Ovary (tissue), 3 donors: Measurements from ENCODE around the gene ABTB2.

Experiments used
- EP300 ChIP-seq: sonication (generic); formaldehyde crosslinking; IDR thresholded peaks from one replicate; pipeline ENCODE4 v1.6.1; 2017; ENCODE audit warnings: antibody characterized with exemption
- POLR2A ChIP-seq: fragments of 450-650 bp; IDR thresholded peaks from one replicate; pipeline ENCODE4 v1.6.1; 2017; ENCODE audit warnings: antibody characterized with exemption, mild to moderate bottlenecking, moderate library complexity
- TF ChIP-seq, protein P1 (sequence below), 3 donors: fragments of 450-650 bp in 2 of 3; fragments of 200-600 bp in 1 of 3; IDR thresholded peaks; one replicate each; pipeline versions ENCODE4 v1.5.1 to v1.8.0; 2016 to 2022; ENCODE audit warnings: antibody characterized with exemption in 3 of 3, mild to moderate bottlenecking in 1 of 3
- donor health status: DM: no; HTN: no; CAD: no.

DNA sequence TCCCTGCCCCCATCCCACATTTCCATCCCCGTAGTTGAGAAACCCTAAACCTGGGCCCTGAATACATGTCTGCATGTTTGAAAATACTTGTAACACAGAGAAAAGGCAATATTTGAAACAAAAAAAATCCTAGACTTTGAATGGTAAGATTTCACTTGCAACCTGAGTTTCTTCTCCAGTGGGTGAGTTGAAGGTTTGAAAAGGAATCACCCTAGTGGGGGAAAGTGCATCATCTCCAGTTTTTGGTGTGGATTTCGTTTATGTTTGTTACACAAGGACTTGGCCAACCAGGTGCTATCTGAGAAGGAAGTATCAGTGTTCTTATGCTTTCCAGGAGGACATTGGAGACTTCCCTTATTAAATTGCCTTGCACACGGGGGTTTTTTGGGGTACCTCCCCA is 90.4 kb downstream of the ABTB2 start:
- TF ChIP-seq, protein P1, sequence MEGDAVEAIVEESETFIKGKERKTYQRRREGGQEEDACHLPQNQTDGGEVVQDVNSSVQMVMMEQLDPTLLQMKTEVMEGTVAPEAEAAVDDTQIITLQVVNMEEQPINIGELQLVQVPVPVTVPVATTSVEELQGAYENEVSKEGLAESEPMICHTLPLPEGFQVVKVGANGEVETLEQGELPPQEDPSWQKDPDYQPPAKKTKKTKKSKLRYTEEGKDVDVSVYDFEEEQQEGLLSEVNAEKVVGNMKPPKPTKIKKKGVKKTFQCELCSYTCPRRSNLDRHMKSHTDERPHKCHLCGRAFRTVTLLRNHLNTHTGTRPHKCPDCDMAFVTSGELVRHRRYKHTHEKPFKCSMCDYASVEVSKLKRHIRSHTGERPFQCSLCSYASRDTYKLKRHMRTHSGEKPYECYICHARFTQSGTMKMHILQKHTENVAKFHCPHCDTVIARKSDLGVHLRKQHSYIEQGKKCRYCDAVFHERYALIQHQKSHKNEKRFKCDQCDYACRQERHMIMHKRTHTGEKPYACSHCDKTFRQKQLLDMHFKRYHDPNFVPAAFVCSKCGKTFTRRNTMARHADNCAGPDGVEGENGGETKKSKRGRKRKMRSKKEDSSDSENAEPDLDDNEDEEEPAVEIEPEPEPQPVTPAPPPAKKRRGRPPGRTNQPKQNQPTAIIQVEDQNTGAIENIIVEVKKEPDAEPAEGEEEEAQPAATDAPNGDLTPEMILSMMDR (IDR thresholded peaks at IDR 0.05), result no peak
- TF ChIP-seq POLR2A (no peak), EP300 (no peak)
